GM21381 (cell line): ENCODE measurements around the gene ZC3H18.
"Not testable (repeated sequence)": the region's sequence is repeated elsewhere in the genome, so short reads cannot be mapped to it uniquely, and the experiment has no call there.

Source experiments
- ATAC-seq: cut with Tn5 transposase; IDR thresholded peaks from one replicate; pipeline ENCODE4 v1.9.1; 2021; ENCODE audit warnings: mild to moderate bottlenecking, moderate library complexity; ENCODE audit not compliant: unreplicated experiment

ZC3H18 gene

GRCh38 chr16:88600539-88600896 lies 30.3 kb downstream of the ZC3H18 start:
- ATAC-seq = no peak

GRCh38 chr16:88601313-88602036 lies 31.3 kb downstream of the ZC3H18 start:
- no peak for ATAC-seq

GRCh38 chr16:88602091-88602490 lies 31.9 kb downstream of the ZC3H18 start:
- no peak for ATAC-seq

- ATAC-seq = no peak
Measured at GRCh38 chr16:88605186-88606147, 35.3 kb downstream of the ZC3H18 start.

GRCh38 chr16:88606148-88606757 lies 36.0 kb downstream of the ZC3H18 start:
- ATAC-seq = no peak

GRCh38 chr16:88608076-88608475 lies 37.9 kb downstream of the ZC3H18 start:
- no peak for ATAC-seq

- not testable (repeated sequence) for ATAC-seq
Measured at GRCh38 chr16:88609426-88609825, 39.2 kb downstream of the ZC3H18 start.

GRCh38 chr16:88610080-88610479 lies 39.9 kb downstream of the ZC3H18 start:
- no peak for ATAC-seq

- no peak for ATAC-seq
Measured at GRCh38 chr16:88610909-88611812, 41.0 kb downstream of the ZC3H18 start.

GRCh38 chr16:88613293-88613692 lies 43.1 kb downstream of the ZC3H18 start:
- ATAC-seq = no peak

GRCh38 chr16:88613911-88614817 lies 44.0 kb downstream of the ZC3H18 start:
- ATAC-seq = no peak

GRCh38 chr16:88614818-88615580 lies 44.8 kb downstream of the ZC3H18 start:
- ATAC-seq = no peak

- ATAC-seq = no peak
Measured at GRCh38 chr16:88616320-88616719, 46.1 kb downstream of the ZC3H18 start.

GRCh38 chr16:88616736-88617135 lies 46.5 kb downstream of the ZC3H18 start:
- no peak for ATAC-seq

GRCh38 chr16:88617268-88618031 lies 47.2 kb downstream of the ZC3H18 start:
- ATAC-seq = no peak

- no peak for ATAC-seq
Measured at GRCh38 chr16:88618182-88618955, 48.2 kb downstream of the ZC3H18 start.

GRCh38 chr16:88618956-88619667 lies 48.9 kb downstream of the ZC3H18 start:
- ATAC-seq = no peak
